ENCODE results near the gene HVCN1. TPM values are rescaled to one million over a fixed set of nuclear protein-coding genes. Genes with fewer than 3 reads are reported as not detected.
"Not testable (repeated sequence)": the region's sequence is repeated elsewhere in the genome, so short reads cannot be mapped to it uniquely, and the experiment has no call there.

Gene HVCN1
- 441 TPM for polyA plus RNA-seq

GRCh38 chr12:110688446-110689280, at the start of gene HVCN1:
HVCN1 (minus strand) TSS chr12:110689115; CDS start chr12:110683245, 5,870 bp downstream.
- H3K9me3 Mint-ChIP-seq = no peaks in the 10 kb centered on the region
- peak within 1 kb of the TSS; percentile 94 to 100 (median 96) for H3K4me3 Mint-ChIP-seq
- no peaks in the 10 kb centered on the region for H3K27me3 Mint-ChIP-seq
- H3K27ac Mint-ChIP-seq = peak within 1 kb of the TSS; percentile 85 to 95 (median 90)
- peaks cover 13% of the 10 kb centered on the region for H3K36me3 Mint-ChIP-seq
- peaks cover 41 to 48% (median 45%) of the 10 kb centered on the region in 3 donors for H3K4me1 Mint-ChIP-seq

GRCh38 chr12:110737532-110737931, 48.6 kb upstream of the HVCN1 start:
- H3K27ac Mint-ChIP-seq = peak overlapping the region; percentile 52 to 95 (median 83)
- H3K36me3 Mint-ChIP-seq = no peaks in the 10 kb centered on the region
- H3K4me1 Mint-ChIP-seq = peaks cover 44 to 54% (median 53%) of the 10 kb centered on the region in 3 donors
- H3K27me3 Mint-ChIP-seq = no peaks in the 10 kb centered on the region
- H3K9me3 Mint-ChIP-seq = no peaks in the 10 kb centered on the region
- peak overlapping the region in 3 of 4 donors; percentile 47 to 98 (median 55) for H3K4me3 Mint-ChIP-seq

- peaks cover 48 to 58% (median 56%) of the 10 kb centered on the region in 3 donors for H3K4me1 Mint-ChIP-seq
- H3K27ac Mint-ChIP-seq = peak overlapping the region; percentile 66 to 95 (median 71)
- H3K27me3 Mint-ChIP-seq, H3K9me3 Mint-ChIP-seq, H3K36me3 Mint-ChIP-seq: not testable (repeated sequence)
- peak overlapping the region in 2 of 4 donors; percentile 50 to 73 for H3K4me3 Mint-ChIP-seq
These were observed 48.1 kb upstream of the HVCN1 start for GRCh38 chr12:110737016-110737415.

GRCh38 chr12:110733900-110734299, 45.0 kb upstream of the HVCN1 start:
- H3K27ac Mint-ChIP-seq = peak overlapping the region; percentile 17 to 89 (median 34)

GRCh38 chr12:110733089-110733715, 44.3 kb upstream of the HVCN1 start:
- Mint-ChIP-seq H3K4me1 (peaks cover 42 to 47% (median 46%) of the 10 kb centered on the region in 3 donors), H3K4me3 (peak overlapping the region in 2 of 4 donors; percentile 32 to 70), H3K27ac (peak overlapping the region; percentile 19 to 68 (median 59)), H3K36me3 (peaks cover 6% of the 10 kb centered on the region), H3K27me3 (no peaks in the 10 kb centered on the region), H3K9me3 (no peaks in the 10 kb centered on the region)

More at GRCh38 chr12:110733900-110734299, 45.0 kb upstream of the HVCN1 start:
- Mint-ChIP-seq H3K4me3 (peak overlapping the region in 1 of 4 donors; percentile 34), H3K36me3 (peaks cover 3% of the 10 kb centered on the region), H3K27me3 (no peaks in the 10 kb centered on the region), H3K9me3 (no peaks in the 10 kb centered on the region), H3K4me1 (peaks cover 44 to 50% (median 49%) of the 10 kb centered on the region in 3 donors)

- H3K4me1 Mint-ChIP-seq = peaks cover 44 to 45% (median 44%) of the 10 kb centered on the region in 3 donors
- peak overlapping the region in 3 of 4 donors; percentile 9 to 32 (median 18) for H3K4me3 Mint-ChIP-seq
These were observed 43.7 kb upstream of the HVCN1 start for GRCh38 chr12:110732572-110732971.

GRCh38 chr12:110731479-110731878, 42.6 kb upstream of the HVCN1 start:
- Mint-ChIP-seq H3K27ac (peak overlapping the region in 2 of 3 donors; percentile 68 to 88), H3K4me1 (peaks cover 47 to 49% (median 47%) of the 10 kb centered on the region in 3 donors), H3K4me3 (peak overlapping the region in 1 of 4 donors; percentile 45), H3K27me3 (no peaks in the 10 kb centered on the region), H3K36me3 (peaks cover 6% of the 10 kb centered on the region), H3K9me3 (no peaks in the 10 kb centered on the region)

More at GRCh38 chr12:110732572-110732971, 43.7 kb upstream of the HVCN1 start:
- peaks cover 6% of the 10 kb centered on the region for H3K36me3 Mint-ChIP-seq
- no peaks in the 10 kb centered on the region for H3K9me3 Mint-ChIP-seq
- peak overlapping the region in 1 of 3 donors; percentile 68 for H3K27ac Mint-ChIP-seq
- H3K27me3 Mint-ChIP-seq = no peaks in the 10 kb centered on the region

- peak overlapping the region; percentile 71 to 96 (median 91) for H3K27ac Mint-ChIP-seq
- H3K4me1 Mint-ChIP-seq = peaks cover 43 to 49% (median 48%) of the 10 kb centered on the region in 3 donors
- peaks cover 9% of the 10 kb centered on the region for H3K36me3 Mint-ChIP-seq
- H3K27me3 Mint-ChIP-seq = no peaks in the 10 kb centered on the region
- no peaks in the 10 kb centered on the region for H3K9me3 Mint-ChIP-seq
- peak overlapping the region in 1 of 4 donors; percentile 12 for H3K4me3 Mint-ChIP-seq
These were observed 39.7 kb upstream of the HVCN1 start for GRCh38 chr12:110728628-110729027.

- Mint-ChIP-seq H3K27me3 (no peaks in the 10 kb centered on the region), H3K36me3 (peaks cover 10% of the 10 kb centered on the region), H3K27ac (peak overlapping the region; percentile 80 to 96 (median 92)), H3K9me3 (no peaks in the 10 kb centered on the region), H3K4me1 (peaks cover 31 to 41% (median 34%) of the 10 kb centered on the region in 3 donors), H3K4me3 (peak overlapping the region; percentile 15 to 81 (median 36))
These were observed 37.9 kb upstream of the HVCN1 start for GRCh38 chr12:110726708-110727369.

GRCh38 chr12:110726028-110726427, 37.1 kb upstream of the HVCN1 start:
- no peaks in the 10 kb centered on the region for H3K27me3 Mint-ChIP-seq
- H3K36me3 Mint-ChIP-seq = peaks cover 10% of the 10 kb centered on the region
- H3K9me3 Mint-ChIP-seq = no peaks in the 10 kb centered on the region
- H3K27ac Mint-ChIP-seq = peak overlapping the region; percentile 80 to 96 (median 92)
- H3K4me1 Mint-ChIP-seq = peaks cover 24 to 37% (median 33%) of the 10 kb centered on the region in 3 donors
- peak overlapping the region in 3 of 4 donors; percentile 18 to 81 (median 56) for H3K4me3 Mint-ChIP-seq

- Mint-ChIP-seq H3K4me1 (peaks cover 22 to 31% (median 31%) of the 10 kb centered on the region in 3 donors), H3K36me3 (peaks cover 10% of the 10 kb centered on the region), H3K27ac (peak overlapping the region in 2 of 3 donors; percentile 46 to 80), H3K27me3 (no peaks in the 10 kb centered on the region), H3K4me3 (peak overlapping the region in 1 of 4 donors; percentile 15), H3K9me3 (no peaks in the 10 kb centered on the region)
These were observed 36.4 kb upstream of the HVCN1 start for GRCh38 chr12:110725267-110725666.

GRCh38 chr12:110722892-110723291, 34.0 kb upstream of the HVCN1 start:
- not testable (repeated sequence) for H3K36me3 Mint-ChIP-seq, H3K27me3 Mint-ChIP-seq, H3K4me3 Mint-ChIP-seq, H3K9me3 Mint-ChIP-seq
- peak overlapping the region in 1 of 3 donors; percentile 12 for H3K27ac Mint-ChIP-seq
- peaks cover 27 to 38% (median 36%) of the 10 kb centered on the region in 3 donors for H3K4me1 Mint-ChIP-seq

- peak overlapping the region in 1 of 3 donors; percentile 15 for H3K27ac Mint-ChIP-seq
- H3K4me1 Mint-ChIP-seq = peaks cover 22 to 35% (median 31%) of the 10 kb centered on the region in 3 donors
- no peaks in the 10 kb centered on the region for H3K27me3 Mint-ChIP-seq
- peaks cover 8% of the 10 kb centered on the region for H3K36me3 Mint-ChIP-seq
- H3K4me3 Mint-ChIP-seq = no peak overlapping the region
- no peaks in the 10 kb centered on the region for H3K9me3 Mint-ChIP-seq
These were observed 32.7 kb upstream of the HVCN1 start for GRCh38 chr12:110721570-110721969.

- Mint-ChIP-seq H3K27me3 (no peaks in the 10 kb centered on the region), H3K4me1 (peaks cover 17 to 28% (median 22%) of the 10 kb centered on the region in 3 donors), H3K27ac (peak overlapping the region in 1 of 3 donors; percentile 60), H3K4me3 (no peak overlapping the region), H3K9me3 (no peaks in the 10 kb centered on the region), H3K36me3 (peaks cover 5% of the 10 kb centered on the region)
These were observed 31.6 kb upstream of the HVCN1 start for GRCh38 chr12:110720516-110720915.

All from IgD-negative memory B cell (primary cell).